Liver (tissue), 3 donors: ENCODE measurements around the gene DIAPH3.

Experiments
- EGR1 ChIP-seq, 2 donors: IDR thresholded peaks; 2 replicates each; pipeline ENCODE4 v1.6.1; 2016 to 2018; ENCODE audit warnings: antibody characterized with exemption in 2 of 2, low read depth in 2 of 2
- TF ChIP-seq, protein P1 (sequence below): fragments of 150-350 bp; IDR thresholded peaks from 2 replicates; pipeline ENCODE4 v1.5.1; 2017; ENCODE audit warnings: improper control_type of control experiment, low read depth, low read length; ENCODE audit not compliant: missing input control
- TF ChIP-seq, protein P2 (sequence below): IDR thresholded peaks from 2 replicates; pipeline ENCODE4 v1.6.1; 2016; ENCODE audit warnings: antibody characterized with exemption, mild to moderate bottlenecking
- donor health status: healthy.
- donor health status: healthy.

GRCh38 chr13:59679254-59679653 is 484.5 kb downstream of the DIAPH3 start:
- TF ChIP-seq, protein P1, sequence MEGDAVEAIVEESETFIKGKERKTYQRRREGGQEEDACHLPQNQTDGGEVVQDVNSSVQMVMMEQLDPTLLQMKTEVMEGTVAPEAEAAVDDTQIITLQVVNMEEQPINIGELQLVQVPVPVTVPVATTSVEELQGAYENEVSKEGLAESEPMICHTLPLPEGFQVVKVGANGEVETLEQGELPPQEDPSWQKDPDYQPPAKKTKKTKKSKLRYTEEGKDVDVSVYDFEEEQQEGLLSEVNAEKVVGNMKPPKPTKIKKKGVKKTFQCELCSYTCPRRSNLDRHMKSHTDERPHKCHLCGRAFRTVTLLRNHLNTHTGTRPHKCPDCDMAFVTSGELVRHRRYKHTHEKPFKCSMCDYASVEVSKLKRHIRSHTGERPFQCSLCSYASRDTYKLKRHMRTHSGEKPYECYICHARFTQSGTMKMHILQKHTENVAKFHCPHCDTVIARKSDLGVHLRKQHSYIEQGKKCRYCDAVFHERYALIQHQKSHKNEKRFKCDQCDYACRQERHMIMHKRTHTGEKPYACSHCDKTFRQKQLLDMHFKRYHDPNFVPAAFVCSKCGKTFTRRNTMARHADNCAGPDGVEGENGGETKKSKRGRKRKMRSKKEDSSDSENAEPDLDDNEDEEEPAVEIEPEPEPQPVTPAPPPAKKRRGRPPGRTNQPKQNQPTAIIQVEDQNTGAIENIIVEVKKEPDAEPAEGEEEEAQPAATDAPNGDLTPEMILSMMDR, result no peak
- TF ChIP-seq EGR1 (IDR thresholded peaks at IDR 0.05; ENCODE audit: low read depth in 2 of 2), result no peak
- TF ChIP-seq, protein P2, sequence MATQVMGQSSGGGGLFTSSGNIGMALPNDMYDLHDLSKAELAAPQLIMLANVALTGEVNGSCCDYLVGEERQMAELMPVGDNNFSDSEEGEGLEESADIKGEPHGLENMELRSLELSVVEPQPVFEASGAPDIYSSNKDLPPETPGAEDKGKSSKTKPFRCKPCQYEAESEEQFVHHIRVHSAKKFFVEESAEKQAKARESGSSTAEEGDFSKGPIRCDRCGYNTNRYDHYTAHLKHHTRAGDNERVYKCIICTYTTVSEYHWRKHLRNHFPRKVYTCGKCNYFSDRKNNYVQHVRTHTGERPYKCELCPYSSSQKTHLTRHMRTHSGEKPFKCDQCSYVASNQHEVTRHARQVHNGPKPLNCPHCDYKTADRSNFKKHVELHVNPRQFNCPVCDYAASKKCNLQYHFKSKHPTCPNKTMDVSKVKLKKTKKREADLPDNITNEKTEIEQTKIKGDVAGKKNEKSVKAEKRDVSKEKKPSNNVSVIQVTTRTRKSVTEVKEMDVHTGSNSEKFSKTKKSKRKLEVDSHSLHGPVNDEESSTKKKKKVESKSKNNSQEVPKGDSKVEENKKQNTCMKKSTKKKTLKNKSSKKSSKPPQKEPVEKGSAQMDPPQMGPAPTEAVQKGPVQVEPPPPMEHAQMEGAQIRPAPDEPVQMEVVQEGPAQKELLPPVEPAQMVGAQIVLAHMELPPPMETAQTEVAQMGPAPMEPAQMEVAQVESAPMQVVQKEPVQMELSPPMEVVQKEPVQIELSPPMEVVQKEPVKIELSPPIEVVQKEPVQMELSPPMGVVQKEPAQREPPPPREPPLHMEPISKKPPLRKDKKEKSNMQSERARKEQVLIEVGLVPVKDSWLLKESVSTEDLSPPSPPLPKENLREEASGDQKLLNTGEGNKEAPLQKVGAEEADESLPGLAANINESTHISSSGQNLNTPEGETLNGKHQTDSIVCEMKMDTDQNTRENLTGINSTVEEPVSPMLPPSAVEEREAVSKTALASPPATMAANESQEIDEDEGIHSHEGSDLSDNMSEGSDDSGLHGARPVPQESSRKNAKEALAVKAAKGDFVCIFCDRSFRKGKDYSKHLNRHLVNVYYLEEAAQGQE, result no peak
